Left kidney (tissue), 8 donors: ENCODE data around the gene NPIPA3. TPM values are rescaled to one million over a fixed set of nuclear protein-coding genes. Genes with fewer than 3 reads are reported as not detected.
"Not testable (repeated sequence)": the region's sequence is repeated elsewhere in the genome, so short reads cannot be mapped to it uniquely, and the experiment has no call there.

ENCODE experiments used
- DNase-seq: peaks from one replicate; pipeline ENCODE4 v3.0.0-alpha.2; 2013
- long read RNA-seq, 8 donors: transcript quantifications; one replicate each; lab custom pipeline, GENCODE V29; 2026
- polyA plus RNA-seq: library from polyadenylated mRNA; unstranded; fragments of 120-200 nt; gene quantifications from one replicate; pipeline ENCODE4 v1.2.1, GENCODE V29; 2013; ENCODE audit not compliant: insufficient read length

Gene NPIPA3
- 24.9 TPM for polyA plus RNA-seq
- long read RNA-seq, donor 1: 0 reads
- long read RNA-seq, donor 2: 0 reads
- long read RNA-seq, donor 3: 0 reads
- long read RNA-seq, donor 4: 0 reads
- long read RNA-seq, donor 5: 0 reads
- long read RNA-seq, donor 6: 0 reads
- long read RNA-seq, donor 7: 0 reads
- long read RNA-seq, donor 8: 0 reads

GRCh38 chr16:14703156-14704011, at the start of gene NPIPA3:
Gene NPIPA3, plus strand, starts transcription at chr16:14703411. Its CDS starts 5,533 bp downstream, at chr16:14708944.
- not testable (repeated sequence) for DNase-seq

GRCh38 chr16:14658063-14658462, 45.1 kb upstream of the NPIPA3 start:
- DNase-seq: no peak

GRCh38 chr16:14667347-14668266, 35.6 kb upstream of the NPIPA3 start:
- no peak for DNase-seq

GRCh38 chr16:14668556-14669223, 34.5 kb upstream of the NPIPA3 start:
- no peak for DNase-seq

- no peak for DNase-seq
Measured at GRCh38 chr16:14669776-14670175, 33.4 kb upstream of the NPIPA3 start.

- no peak for DNase-seq
Measured at GRCh38 chr16:14672403-14672971, 30.7 kb upstream of the NPIPA3 start.

GRCh38 chr16:14676633-14677032, 26.6 kb upstream of the NPIPA3 start:
- DNase-seq: no peak

- no peak for DNase-seq
Measured at GRCh38 chr16:14677627-14678026, 25.6 kb upstream of the NPIPA3 start.

GRCh38 chr16:14678748-14679497, 24.3 kb upstream of the NPIPA3 start:
- no peak for DNase-seq

- not testable (repeated sequence) for DNase-seq
Measured at GRCh38 chr16:14680396-14680795, 22.8 kb upstream of the NPIPA3 start.

- DNase-seq: no peak
Measured at GRCh38 chr16:14681115-14681514, 22.1 kb upstream of the NPIPA3 start.

GRCh38 chr16:14682121-14682520, 21.1 kb upstream of the NPIPA3 start:
- no peak for DNase-seq

- DNase-seq: not testable (repeated sequence)
Measured at GRCh38 chr16:14685870-14686793, 17.1 kb upstream of the NPIPA3 start.

GRCh38 chr16:14694129-14694528, 9.1 kb upstream of the NPIPA3 start, which contains the start of gene PLA2G10:
Gene PLA2G10, minus strand, starts transcription at chr16:14694308. Its CDS starts 79 bp downstream, at chr16:14694229.
- not testable (repeated sequence) for DNase-seq

GRCh38 chr16:14701859-14702258, 1.4 kb upstream of the NPIPA3 start:
- DNase-seq: not testable (repeated sequence)

GRCh38 chr16:14702672-14703071, 539 bp upstream of the NPIPA3 start:
- DNase-seq: not testable (repeated sequence)

GRCh38 chr16:14733233-14733632, 30.0 kb downstream of the NPIPA3 start:
- DNase-seq: not testable (repeated sequence)

GRCh38 chr16:14740832-14741385, 37.7 kb downstream of the NPIPA3 start:
- DNase-seq: not testable (repeated sequence)

- DNase-seq: not testable (repeated sequence)
Measured at GRCh38 chr16:14741794-14742193, 38.6 kb downstream of the NPIPA3 start.
